Fibroblast of skin of left biceps (primary cell): Measurements from ENCODE around the gene SLC25A19.
"Not testable (repeated sequence)": the region's sequence is repeated elsewhere in the genome, so short reads cannot be mapped to it uniquely, and the experiment has no call there.

Experiments
- DNase-seq, 2 experiments: peaks; one replicate each; pipeline ENCODE4 v3.0.0-alpha.2; 2013; ENCODE audit warnings: low read depth in 2 of 2

SLC25A19 gene

GRCh38 chr17:75301502-75302206 is 12.4 kb upstream of the SLC25A19 start:
- no peak for DNase-seq

GRCh38 chr17:75301049-75301448 is 11.8 kb upstream of the SLC25A19 start:
- no peak for DNase-seq

- DNase-seq, result no peak
Observed at GRCh38 chr17:75300280-75300679, 11.0 kb upstream of the SLC25A19 start.

GRCh38 chr17:75295201-75296158 is 6.2 kb upstream of the SLC25A19 start:
- DNase-seq, result no peak

- DNase-seq, result not testable (repeated sequence)
Observed at GRCh38 chr17:75292810-75293448, 3.7 kb upstream of the SLC25A19 start.

GRCh38 chr17:75289832-75290337 is 652 bp upstream of the SLC25A19 start:
- no peak for DNase-seq

- no peak for DNase-seq
Observed at GRCh38 chr17:75288770-75289114, 491 bp downstream of the SLC25A19 start.

- DNase-seq, result no peak
Observed at GRCh38 chr17:75288359-75288758, 874 bp downstream of the SLC25A19 start.

- no peak for DNase-seq
Observed at GRCh38 chr17:75287221-75287620, 2.0 kb downstream of the SLC25A19 start.

GRCh38 chr17:75285123-75285522 is 4.1 kb downstream of the SLC25A19 start:
- DNase-seq, result no peak

- not testable (repeated sequence) for DNase-seq
Observed at GRCh38 chr17:75280189-75280588, 9.0 kb downstream of the SLC25A19 start.

GRCh38 chr17:75277664-75278071 is 11.6 kb downstream of the SLC25A19 start:
- DNase-seq, result no peak

- DNase-seq, result no peak
Observed at GRCh38 chr17:75273977-75274708, 15.1 kb downstream of the SLC25A19 start.

- DNase-seq, result no peak
Observed at GRCh38 chr17:75272848-75273184, 16.4 kb downstream of the SLC25A19 start.

- no peak for DNase-seq
Observed at GRCh38 chr17:75271955-75272847, 17.0 kb downstream of the SLC25A19 start.

GRCh38 chr17:75271233-75271954 is 17.8 kb downstream of the SLC25A19 start:
- no peak for DNase-seq

GRCh38 chr17:75270966-75271232 is 18.3 kb downstream of the SLC25A19 start, which contains the start of gene MIF4GD:
MIF4GD (minus strand) TSS chr17:75271231; CDS start chr17:75270195, 1,036 bp downstream.
- no peak for DNase-seq

- no peak for DNase-seq
Observed at GRCh38 chr17:75270218-75270965, 18.8 kb downstream of the SLC25A19 start.

GRCh38 chr17:75269844-75270217 is 19.4 kb downstream of the SLC25A19 start:
- no peak for DNase-seq
